ENCODE results near the gene MYO1E. TPM values are rescaled to one million over a fixed set of nuclear protein-coding genes. Genes with fewer than 3 reads are reported as not detected.

MYO1E gene
- polyA plus RNA-seq, 1 donor from 2014 or later = 0.38 TPM

- no peaks in the 10 kb centered on the region for H3K9me3 ChIP-seq (ENCODE audit: low read length)
- H3K4me2 ChIP-seq (ENCODE audit: low read length) = peak overlapping the region; percentile 39
- H4K20me1 ChIP-seq (ENCODE audit: insufficient read depth) = no peaks in the 10 kb centered on the region
- H2AFZ ChIP-seq (ENCODE audit: low read depth, low read length) = peak overlapping the region; percentile 65
- H3K9me2 ChIP-seq (ENCODE audit: insufficient read depth, low read length) = no peaks in the 10 kb centered on the region
- TF ChIP-seq TAF1 (IDR thresholded peaks at IDR 0.05; ENCODE audit: low read depth) (no peak), RAD21 (conservative IDR thresholded peaks at IDR 0.05) (no peak), EZH2 (IDR thresholded peaks at IDR 0.05; ENCODE audit: borderline replicate concordance, insufficient read depth, low read length, poor library complexity, severe bottlenecking) (no peak), SMC3 (conservative IDR thresholded peaks at IDR 0.05; ENCODE audit: poor library complexity) (no peak), EP300 (conservative IDR thresholded peaks at IDR 0.05; ENCODE audit: poor library complexity, severe bottlenecking) (no peak), CTCF (IDR thresholded peaks at IDR 0.05; ENCODE audit: poor library complexity, severe bottlenecking) (no peak), MXI1 (conservative IDR thresholded peaks at IDR 0.05; ENCODE audit: poor library complexity, severe bottlenecking) (no peak), POLR2AphosphoS5 (IDR thresholded peaks at IDR 0.05) (no peak)
- TF ChIP-seq, protein P1, sequence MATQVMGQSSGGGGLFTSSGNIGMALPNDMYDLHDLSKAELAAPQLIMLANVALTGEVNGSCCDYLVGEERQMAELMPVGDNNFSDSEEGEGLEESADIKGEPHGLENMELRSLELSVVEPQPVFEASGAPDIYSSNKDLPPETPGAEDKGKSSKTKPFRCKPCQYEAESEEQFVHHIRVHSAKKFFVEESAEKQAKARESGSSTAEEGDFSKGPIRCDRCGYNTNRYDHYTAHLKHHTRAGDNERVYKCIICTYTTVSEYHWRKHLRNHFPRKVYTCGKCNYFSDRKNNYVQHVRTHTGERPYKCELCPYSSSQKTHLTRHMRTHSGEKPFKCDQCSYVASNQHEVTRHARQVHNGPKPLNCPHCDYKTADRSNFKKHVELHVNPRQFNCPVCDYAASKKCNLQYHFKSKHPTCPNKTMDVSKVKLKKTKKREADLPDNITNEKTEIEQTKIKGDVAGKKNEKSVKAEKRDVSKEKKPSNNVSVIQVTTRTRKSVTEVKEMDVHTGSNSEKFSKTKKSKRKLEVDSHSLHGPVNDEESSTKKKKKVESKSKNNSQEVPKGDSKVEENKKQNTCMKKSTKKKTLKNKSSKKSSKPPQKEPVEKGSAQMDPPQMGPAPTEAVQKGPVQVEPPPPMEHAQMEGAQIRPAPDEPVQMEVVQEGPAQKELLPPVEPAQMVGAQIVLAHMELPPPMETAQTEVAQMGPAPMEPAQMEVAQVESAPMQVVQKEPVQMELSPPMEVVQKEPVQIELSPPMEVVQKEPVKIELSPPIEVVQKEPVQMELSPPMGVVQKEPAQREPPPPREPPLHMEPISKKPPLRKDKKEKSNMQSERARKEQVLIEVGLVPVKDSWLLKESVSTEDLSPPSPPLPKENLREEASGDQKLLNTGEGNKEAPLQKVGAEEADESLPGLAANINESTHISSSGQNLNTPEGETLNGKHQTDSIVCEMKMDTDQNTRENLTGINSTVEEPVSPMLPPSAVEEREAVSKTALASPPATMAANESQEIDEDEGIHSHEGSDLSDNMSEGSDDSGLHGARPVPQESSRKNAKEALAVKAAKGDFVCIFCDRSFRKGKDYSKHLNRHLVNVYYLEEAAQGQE (IDR thresholded peaks at IDR 0.05; ENCODE audit: borderline replicate concordance) = no peak
- H3F3A ChIP-seq (ENCODE audit: insufficient read depth, low read length, poor library complexity, severe bottlenecking) = no peaks in the 10 kb centered on the region
- H3K36me3 ChIP-seq (ENCODE audit: insufficient read depth, low read length) = no peaks in the 10 kb centered on the region
- H3K79me2 ChIP-seq (replicated peaks; ENCODE audit: insufficient read depth, low read length) = no peaks in the 10 kb centered on the region
- H3K4me3 ChIP-seq (ENCODE audit: low read length) = peak overlapping the region; percentile 94
- H3K27ac ChIP-seq (ENCODE audit: low read length) = no peak overlapping the region
- peak overlapping the region; percentile 72 for H3K9ac ChIP-seq (ENCODE audit: low read length)
- peaks cover 29% of the 10 kb centered on the region for H3K27me3 ChIP-seq (ENCODE audit: insufficient read depth, low read depth, low read length)
Observed at GRCh38 chr15:59371458-59372351, 966 bp downstream of the MYO1E start.

- no peak overlapping the region for H3K9ac ChIP-seq (ENCODE audit: low read length)
- H2AFZ ChIP-seq (ENCODE audit: low read depth, low read length) = no peak overlapping the region
- no peaks in the 10 kb centered on the region for H3K36me3 ChIP-seq (ENCODE audit: insufficient read depth, low read length)
- H3K79me2 ChIP-seq (replicated peaks; ENCODE audit: insufficient read depth, low read length) = no peaks in the 10 kb centered on the region
- H3F3A ChIP-seq (ENCODE audit: insufficient read depth, low read length, poor library complexity, severe bottlenecking) = no peaks in the 10 kb centered on the region
- no peaks in the 10 kb centered on the region for H3K9me2 ChIP-seq (ENCODE audit: insufficient read depth, low read length)
- no peak overlapping the region for H3K4me3 ChIP-seq (ENCODE audit: low read length)
- no peaks in the 10 kb centered on the region for H3K9me3 ChIP-seq (ENCODE audit: low read length)
- no peak for TF ChIP-seq SMC3 (conservative IDR thresholded peaks at IDR 0.05; ENCODE audit: poor library complexity)
- TF ChIP-seq RAD21 (conservative IDR thresholded peaks at IDR 0.05) = no peak
- no peak for TF ChIP-seq CTCF (IDR thresholded peaks at IDR 0.05; ENCODE audit: poor library complexity, severe bottlenecking)
- no peak for TF ChIP-seq POLR2AphosphoS5 (IDR thresholded peaks at IDR 0.05)
- no peak for TF ChIP-seq EP300 (conservative IDR thresholded peaks at IDR 0.05; ENCODE audit: poor library complexity, severe bottlenecking)
- no peak for TF ChIP-seq MXI1 (conservative IDR thresholded peaks at IDR 0.05; ENCODE audit: poor library complexity, severe bottlenecking)
- TF ChIP-seq TAF1 (IDR thresholded peaks at IDR 0.05; ENCODE audit: low read depth) = no peak
- no peak for TF ChIP-seq EZH2 (IDR thresholded peaks at IDR 0.05; ENCODE audit: borderline replicate concordance, insufficient read depth, low read length, poor library complexity, severe bottlenecking)
- TF ChIP-seq, protein P1 (IDR thresholded peaks at IDR 0.05; ENCODE audit: borderline replicate concordance) = no peak
- no peak overlapping the region for H3K4me2 ChIP-seq (ENCODE audit: low read length)
- no peak overlapping the region for H3K27ac ChIP-seq (ENCODE audit: low read length)
- H4K20me1 ChIP-seq (ENCODE audit: insufficient read depth) = no peaks in the 10 kb centered on the region
- H3K27me3 ChIP-seq (ENCODE audit: insufficient read depth, low read depth, low read length) = peaks cover 29% of the 10 kb centered on the region
Observed at GRCh38 chr15:59369597-59369996, 3.1 kb downstream of the MYO1E start.
